Trophoblast cell (in vitro differentiated cells and primary cell): ENCODE data around the gene C3.

Experiments used
- DNase-seq, 2 donors: peaks; one replicate each; pipeline ENCODE4 v3.0.0-alpha.2; 2016
- H2AFZ ChIP-seq: 2 replicates; pipeline ENCODE4 v1.6.1; 2013; ENCODE audit warnings: low read length, moderate library complexity, mild to moderate bottlenecking; ENCODE audit not compliant: insufficient read depth, poor library complexity
- H2AK5ac ChIP-seq: 2 replicates; pipeline ENCODE4 v1.6.1; 2013; ENCODE audit warnings: mild to moderate bottlenecking, low read length
- H2BK120ac ChIP-seq: 2 replicates; pipeline ENCODE4 v1.6.1; 2013; ENCODE audit warnings: low read length, mild to moderate bottlenecking, moderate library complexity; ENCODE audit not compliant: insufficient read depth, poor library complexity
- H2BK12ac ChIP-seq: 2 replicates; pipeline ENCODE4 v1.6.1; 2013; ENCODE audit warnings: mild to moderate bottlenecking, low read length, moderate library complexity
- H2BK5ac ChIP-seq: 2 replicates; pipeline ENCODE4 v1.6.1; 2013; ENCODE audit warnings: low read length, low read depth, moderate library complexity, mild to moderate bottlenecking; ENCODE audit not compliant: poor library complexity
- H3K14ac ChIP-seq: 2 replicates; pipeline ENCODE4 v1.6.1; 2013; ENCODE audit warnings: mild to moderate bottlenecking, low read length
- H3K18ac ChIP-seq: 2 replicates; pipeline ENCODE4 v1.6.1; 2013; ENCODE audit warnings: mild to moderate bottlenecking, low read length
- H3K23ac ChIP-seq: 2 replicates; pipeline ENCODE4 v1.6.1; 2013; ENCODE audit warnings: low read length
- H3K27ac ChIP-seq: 2 replicates; pipeline ENCODE4 v1.5.1; 2013; ENCODE audit warnings: low read depth, mild to moderate bottlenecking, inconsistent platforms, low read length, moderate library complexity
- H3K27me3 ChIP-seq: 2 replicates; pipeline ENCODE4 v1.6.1; 2013; ENCODE audit warnings: inconsistent platforms, mild to moderate bottlenecking, low read length, moderate library complexity; ENCODE audit not compliant: insufficient read depth
- H3K36me3 ChIP-seq, 2 experiments: 1 replicate in 1 of 2; 2 replicates in 1 of 2; pipeline ENCODE4 v1.6.1; 2013; ENCODE audit warnings: low read length in 2 of 2, mild to moderate bottlenecking in 2 of 2, moderate library complexity in 1 of 2; ENCODE audit not compliant: insufficient read depth in 2 of 2, control insufficient read depth in 1 of 2
- H3K4ac ChIP-seq: 2 replicates; pipeline ENCODE4 v1.6.1; 2013; ENCODE audit warnings: low read depth, mild to moderate bottlenecking, low read length, moderate library complexity
- H3K4me1 ChIP-seq, 2 experiments: 1 replicate in 1 of 2; 2 replicates in 1 of 2; pipeline ENCODE4 v1.6.1; 2013; ENCODE audit warnings: low read length in 2 of 2, mild to moderate bottlenecking in 2 of 2, moderate library complexity in 1 of 2; ENCODE audit not compliant: insufficient read depth in 2 of 2, control insufficient read depth in 1 of 2
- H3K4me2 ChIP-seq: 2 replicates; pipeline ENCODE4 v1.6.1; 2013; ENCODE audit warnings: inconsistent platforms, mild to moderate bottlenecking, low read length, moderate library complexity
- H3K4me3 ChIP-seq: 2 replicates; pipeline ENCODE4 v1.5.1; 2013; ENCODE audit warnings: mild to moderate bottlenecking, low read depth, low read length, inconsistent platforms
- H3K79me1 ChIP-seq: one replicate; pipeline ENCODE4 v1.6.1; 2013; ENCODE audit warnings: low read length
- H3K79me2 ChIP-seq: 2 replicates; pipeline ENCODE4 v1.6.1; 2013; ENCODE audit warnings: low read length, mild to moderate bottlenecking; ENCODE audit not compliant: control insufficient read depth, insufficient read depth, poor library complexity
- H3K9ac ChIP-seq: 2 replicates; pipeline ENCODE4 v1.6.1; 2013; ENCODE audit warnings: mild to moderate bottlenecking, low read length
- H3K9me3 ChIP-seq: 2 replicates; pipeline ENCODE4 v1.6.1; 2013; ENCODE audit warnings: low read depth, mild to moderate bottlenecking, control low read depth, inconsistent platforms, low read length; ENCODE audit not compliant: insufficient read depth
- H4K12ac ChIP-seq: 2 replicates; pipeline ENCODE4 v1.6.1; 2013; ENCODE audit warnings: low read depth, mild to moderate bottlenecking, low read length, moderate library complexity
- H4K8ac ChIP-seq: 2 replicates; pipeline ENCODE4 v1.6.1; 2013; ENCODE audit warnings: low read depth, mild to moderate bottlenecking, low read length, moderate library complexity
- H4K91ac ChIP-seq: one replicate; pipeline ENCODE4 v1.6.1; 2013; ENCODE audit warnings: low read depth, mild to moderate bottlenecking, low read length, moderate library complexity
- WGBS: extraction: QIAGEN DNeasy Blood & Tissue Kit; methylation state at CpG from one replicate; pipeline ENCODE4 v1.1.7; 2013; ENCODE audit warnings: missing lambda C conversion rate; ENCODE audit not compliant: insufficient read length, insufficient coverage; ENCODE audit errors: extremely low coverage; 5-methylcytosine and 5-hydroxymethylcytosine counted together

C3 gene

GRCh38 chr19:6719992-6720368 is 470 bp downstream of the C3 start:
- no peaks in the 10 kb centered on the region for H3K79me2 ChIP-seq
- no peak overlapping the region for H4K12ac ChIP-seq
- no peak overlapping the region for H2BK5ac ChIP-seq
- H3K23ac ChIP-seq, result no peak overlapping the region
- H3K14ac ChIP-seq, result no peak overlapping the region
- H2AFZ ChIP-seq, result no peak overlapping the region
- H3K36me3 ChIP-seq, result no peaks in the 10 kb centered on the region
- no peak overlapping the region for H2BK120ac ChIP-seq
- H3K9ac ChIP-seq, result no peak overlapping the region
- no peak overlapping the region for H3K4me2 ChIP-seq
- H2AK5ac ChIP-seq, result no peak overlapping the region
- no peak overlapping the region for H2BK12ac ChIP-seq
- no peak overlapping the region for H3K18ac ChIP-seq
- no peaks in the 10 kb centered on the region for H3K79me1 ChIP-seq
- DNase-seq, result no peak
- no peak overlapping the region for H4K8ac ChIP-seq
- WGBS, result no CpG with 5 or more reads among the region's 3 CpGs
- H4K91ac ChIP-seq, result no peak overlapping the region
- H3K9me3 ChIP-seq, result peaks cover 7% of the 10 kb centered on the region
- no peak overlapping the region for H3K27ac ChIP-seq
- no peaks in the 10 kb centered on the region for H3K27me3 ChIP-seq
- no peak overlapping the region for H3K4me3 ChIP-seq
- H3K4ac ChIP-seq, result no peak overlapping the region
- peaks cover 2 to 5% of the 10 kb centered on the region in 2 experiments for H3K4me1 ChIP-seq

- Histone ChIP-seq H3K18ac (no peak overlapping the region), H2BK12ac (no peak overlapping the region), H3K36me3 (no peaks in the 10 kb centered on the region), H3K9me3 (peaks cover 7% of the 10 kb centered on the region), H2AFZ (no peak overlapping the region), H3K79me2 (no peaks in the 10 kb centered on the region), H4K91ac (no peak overlapping the region), H3K23ac (no peak overlapping the region), H2AK5ac (no peak overlapping the region), H3K4me1 (peaks cover 2 to 5% of the 10 kb centered on the region in 2 experiments), H3K4me2 (no peak overlapping the region), H2BK5ac (no peak overlapping the region), H3K79me1 (no peaks in the 10 kb centered on the region), H3K4ac (no peak overlapping the region), H3K27ac (no peak overlapping the region), H3K4me3 (no peak overlapping the region), H4K12ac (no peak overlapping the region), H4K8ac (no peak overlapping the region), H3K14ac (no peak overlapping the region), H2BK120ac (no peak overlapping the region), H3K27me3 (no peaks in the 10 kb centered on the region), H3K9ac (no peak overlapping the region)
- DNase-seq, result no peak
- WGBS, result 100% methylated on average over 3 of the region's 6 CpGs
These were observed 949 bp downstream of the C3 start for GRCh38 chr19:6719540-6719861.

- no peaks in the 10 kb centered on the region for H3K79me2 ChIP-seq
- H3K27ac ChIP-seq, result no peak overlapping the region
- no peak overlapping the region for H4K12ac ChIP-seq
- H3K36me3 ChIP-seq, result no peaks in the 10 kb centered on the region
- H2AK5ac ChIP-seq, result no peak overlapping the region
- no CpG with 5 or more reads among the region's 21 CpGs for WGBS
- H4K91ac ChIP-seq, result no peak overlapping the region
- no peak overlapping the region for H3K18ac ChIP-seq
- no peaks in the 10 kb centered on the region for H3K27me3 ChIP-seq
- no peak overlapping the region for H4K8ac ChIP-seq
- no peak overlapping the region for H3K4me3 ChIP-seq
- H3K4me1 ChIP-seq, result peaks cover 2 to 5% of the 10 kb centered on the region in 2 experiments
- H3K4ac ChIP-seq, result no peak overlapping the region
- no peak overlapping the region for H2AFZ ChIP-seq
- peaks cover 7% of the 10 kb centered on the region for H3K9me3 ChIP-seq
- H2BK120ac ChIP-seq, result no peak overlapping the region
- no peak overlapping the region for H3K14ac ChIP-seq
- H3K9ac ChIP-seq, result no peak overlapping the region
- H3K79me1 ChIP-seq, result no peaks in the 10 kb centered on the region
- no peak overlapping the region for H3K4me2 ChIP-seq
- no peak overlapping the region for H2BK12ac ChIP-seq
- peak; percentile 19 to 41 for DNase-seq
- H2BK5ac ChIP-seq, result no peak overlapping the region
- no peak overlapping the region for H3K23ac ChIP-seq
These were observed 1.5 kb downstream of the C3 start for GRCh38 chr19:6718741-6719539.

GRCh38 chr19:6718111-6718740 is 2.2 kb downstream of the C3 start:
- Histone ChIP-seq H4K91ac (no peak overlapping the region), H3K9me3 (peaks cover 7% of the 10 kb centered on the region), H3K18ac (no peak overlapping the region), H3K79me2 (no peaks in the 10 kb centered on the region), H3K79me1 (no peaks in the 10 kb centered on the region), H4K12ac (no peak overlapping the region), H2BK5ac (no peak overlapping the region), H2BK12ac (no peak overlapping the region), H3K14ac (no peak overlapping the region), H3K4ac (no peak overlapping the region), H3K36me3 (no peaks in the 10 kb centered on the region), H4K8ac (no peak overlapping the region), H2AFZ (no peak overlapping the region), H2BK120ac (no peak overlapping the region), H3K27ac (no peak overlapping the region), H3K9ac (no peak overlapping the region), H3K23ac (no peak overlapping the region), H3K4me3 (no peak overlapping the region), H3K27me3 (no peaks in the 10 kb centered on the region), H3K4me1 (peaks cover 2% of the 10 kb centered on the region in 2 experiments), H2AK5ac (no peak overlapping the region), H3K4me2 (no peak overlapping the region)
- WGBS, result no CpG with 5 or more reads among the region's 23 CpGs
- no peak for DNase-seq
